SU-DHL-6 (cell line): ENCODE data around the gene SLC16A5.
"Not testable (repeated sequence)": the region's sequence is repeated elsewhere in the genome, so short reads cannot be mapped to it uniquely, and the experiment has no call there.

Experiments used
- H2AFZ ChIP-seq: fragments of 200-600 bp; sonication (generic); 2 replicates; pipeline ENCODE4 v1.6.1; 2014; ENCODE audit warnings: low read depth, mild to moderate bottlenecking, moderate library complexity, mixed read lengths, antibody characterized with exemption, low read length; ENCODE audit not compliant: severe bottlenecking
- H3F3A ChIP-seq: fragments of 200-600 bp; shearing (Covaris generic); 2 replicates; pipeline ENCODE4 v1.6.0; 2016; ENCODE audit warnings: antibody characterized with exemption, mild to moderate bottlenecking; ENCODE audit not compliant: insufficient read depth
- H3K27ac ChIP-seq: fragments of 200-600 bp; sonication (generic); 2 replicates; pipeline ENCODE4 v1.5.1; 2016; ENCODE audit warnings: low read depth, mild to moderate bottlenecking, low read length, moderate library complexity, mixed read lengths
- H3K27me3 ChIP-seq: fragments of 200-600 bp; sonication (generic), shearing (Covaris generic); 2 replicates; pipeline ENCODE4 v1.6.0; 2014; ENCODE audit warnings: mild to moderate bottlenecking, low read length
- H3K36me3 ChIP-seq: fragments of 200-600 bp; sonication (generic); 2 replicates; pipeline ENCODE4 v1.6.1; 2014; ENCODE audit warnings: mild to moderate bottlenecking, low read length, mixed read lengths
- H3K4me2 ChIP-seq: fragments of 300-600, 200-600 bp; shearing (Covaris generic), sonication (generic); 2 replicates; pipeline ENCODE4 v1.6.0; 2014; ENCODE audit warnings: low read length, low read depth, mild to moderate bottlenecking; ENCODE audit not compliant: poor library complexity, severe bottlenecking
- H3K4me3 ChIP-seq: fragments of 200-600 bp; sonication (generic); 2 replicates; pipeline ENCODE4 v1.5.1; 2014; ENCODE audit warnings: antibody characterized with exemption, low read length, mild to moderate bottlenecking, mixed read lengths; ENCODE audit not compliant: insufficient read depth, poor library complexity, severe bottlenecking
- H3K79me2 ChIP-seq: fragments of 200-600 bp; sonication (generic); 2 replicates; pipeline ENCODE4 v1.6.1; 2014; ENCODE audit warnings: mild to moderate bottlenecking, low read length, moderate library complexity; ENCODE audit not compliant: insufficient read depth
- H3K9ac ChIP-seq: fragments of 200-600 bp; sonication (generic); 2 replicates; pipeline ENCODE4 v1.7.0; 2014; ENCODE audit warnings: mild to moderate bottlenecking, low read length
- H3K9me2 ChIP-seq: fragments of 200-600 bp; sonication (generic); replicated peaks from 2 replicates; pipeline ENCODE4 v1.6.1; 2014; ENCODE audit warnings: low read length; ENCODE audit not compliant: insufficient read depth
- H3K9me3 ChIP-seq: fragments of 200-600 bp; sonication (generic); 2 replicates; pipeline ENCODE4 v1.6.1; 2014; ENCODE audit warnings: low read length, mixed read lengths; ENCODE audit not compliant: insufficient read depth
- H4K20me1 ChIP-seq: fragments of 200-600 bp; sonication (generic); 2 replicates; pipeline ENCODE4 v1.6.1; 2014; ENCODE audit warnings: low read depth, mild to moderate bottlenecking, antibody characterized with exemption, low read length, moderate library complexity, mixed read lengths
- EZH2phosphoT487 ChIP-seq: fragments of 200-600 bp; sonication (generic), shearing (Covaris generic); conservative IDR thresholded peaks from 2 replicates; pipeline ENCODE4 v1.6.1; 2018; ENCODE audit warnings: mild to moderate bottlenecking, antibody characterized with exemption, low read length, moderate library complexity, mixed read lengths
- TF ChIP-seq, protein P1 (sequence below): fragments of 200-600 bp; sonication (generic); IDR thresholded peaks from one replicate; pipeline ENCODE4 v1.5.1; 2017; ENCODE audit warnings: antibody characterized with exemption, mild to moderate bottlenecking, low read length, moderate library complexity; ENCODE audit not compliant: insufficient read depth, poor library complexity, severe bottlenecking

The SLC16A5 gene

DNA sequence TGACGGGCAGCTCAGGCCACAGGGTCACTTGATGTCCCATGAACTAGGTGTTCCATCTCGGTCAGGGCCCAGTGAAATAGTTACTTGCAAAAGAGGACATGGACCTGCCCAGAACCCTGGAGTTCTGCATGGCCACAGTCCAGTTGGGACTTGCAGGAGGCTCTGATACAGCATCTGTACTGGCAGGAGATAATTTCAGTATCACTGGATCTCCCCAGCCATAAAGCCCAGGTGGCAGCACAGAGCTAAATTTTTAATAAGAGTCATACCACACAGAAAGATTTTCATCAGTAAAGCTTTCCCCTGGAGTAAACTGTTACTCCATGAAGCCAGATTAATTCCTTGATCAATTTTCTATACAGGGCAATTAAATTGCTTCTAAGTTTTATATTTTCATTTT, 18.0 kb upstream of the SLC16A5 start:
- no peak overlapping the region for H2AFZ ChIP-seq

DNA sequence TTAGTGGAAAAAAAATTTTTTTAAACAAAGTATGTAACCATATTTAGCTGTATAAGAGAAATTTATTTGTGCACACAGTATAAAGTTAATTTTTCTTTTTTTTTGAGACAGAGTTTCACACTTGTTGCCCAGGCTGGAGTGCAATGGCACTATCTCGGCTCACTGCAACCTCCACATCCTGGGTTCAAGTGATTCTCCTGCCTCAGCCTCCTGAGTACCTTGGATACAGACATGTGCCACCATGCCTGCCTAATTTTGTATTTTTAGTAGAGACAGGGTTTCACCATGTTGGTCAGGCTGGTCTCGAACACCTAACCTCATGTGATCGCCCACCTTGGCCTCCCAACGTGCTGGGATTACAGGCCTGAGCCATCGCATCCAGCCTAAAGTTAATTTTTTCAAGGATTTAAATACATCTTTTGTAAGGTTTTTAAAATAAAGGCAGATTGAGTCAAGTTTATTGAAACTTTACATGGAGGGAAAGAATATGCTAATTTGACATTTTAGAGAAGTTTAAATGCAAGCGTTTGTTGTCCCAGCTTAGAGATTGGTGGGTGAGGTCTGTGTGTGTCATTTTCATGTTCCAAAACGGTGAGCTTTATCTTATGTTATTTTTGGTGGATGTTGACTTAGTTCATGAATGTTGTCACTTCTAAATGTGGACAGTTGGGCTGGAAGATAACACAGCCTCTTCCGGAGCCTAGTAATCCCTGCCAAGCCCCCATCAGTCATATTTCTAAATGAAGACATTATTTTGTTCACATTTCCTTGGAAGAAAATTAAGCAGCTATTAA, 16.1 kb upstream of the SLC16A5 start:
- H3K4me3 ChIP-seq, H3K9ac ChIP-seq, H2AFZ ChIP-seq, H3K9me2 ChIP-seq, H3K27me3 ChIP-seq, H3K36me3 ChIP-seq, H3K27ac ChIP-seq, H3F3A ChIP-seq, H3K79me2 ChIP-seq, H3K9me3 ChIP-seq, H3K4me2 ChIP-seq, H4K20me1 ChIP-seq: not testable (repeated sequence)

More for the DNA sequence above, 18.0 kb upstream of the SLC16A5 start:
- Histone ChIP-seq H3F3A (no peaks in the 10 kb centered on the region), H3K4me2 (no peak overlapping the region), H3K9me3 (no peaks in the 10 kb centered on the region), H3K27ac (no peak overlapping the region), H4K20me1 (no peaks in the 10 kb centered on the region), H3K9me2 (no peaks in the 10 kb centered on the region), H3K36me3 (no peaks in the 10 kb centered on the region), H3K9ac (no peak overlapping the region), H3K27me3 (no peaks in the 10 kb centered on the region), H3K4me3 (no peak overlapping the region), H3K79me2 (no peaks in the 10 kb centered on the region)
- TF ChIP-seq EZH2phosphoT487: no peak
- TF ChIP-seq, protein P1, sequence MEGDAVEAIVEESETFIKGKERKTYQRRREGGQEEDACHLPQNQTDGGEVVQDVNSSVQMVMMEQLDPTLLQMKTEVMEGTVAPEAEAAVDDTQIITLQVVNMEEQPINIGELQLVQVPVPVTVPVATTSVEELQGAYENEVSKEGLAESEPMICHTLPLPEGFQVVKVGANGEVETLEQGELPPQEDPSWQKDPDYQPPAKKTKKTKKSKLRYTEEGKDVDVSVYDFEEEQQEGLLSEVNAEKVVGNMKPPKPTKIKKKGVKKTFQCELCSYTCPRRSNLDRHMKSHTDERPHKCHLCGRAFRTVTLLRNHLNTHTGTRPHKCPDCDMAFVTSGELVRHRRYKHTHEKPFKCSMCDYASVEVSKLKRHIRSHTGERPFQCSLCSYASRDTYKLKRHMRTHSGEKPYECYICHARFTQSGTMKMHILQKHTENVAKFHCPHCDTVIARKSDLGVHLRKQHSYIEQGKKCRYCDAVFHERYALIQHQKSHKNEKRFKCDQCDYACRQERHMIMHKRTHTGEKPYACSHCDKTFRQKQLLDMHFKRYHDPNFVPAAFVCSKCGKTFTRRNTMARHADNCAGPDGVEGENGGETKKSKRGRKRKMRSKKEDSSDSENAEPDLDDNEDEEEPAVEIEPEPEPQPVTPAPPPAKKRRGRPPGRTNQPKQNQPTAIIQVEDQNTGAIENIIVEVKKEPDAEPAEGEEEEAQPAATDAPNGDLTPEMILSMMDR: no peak

DNA sequence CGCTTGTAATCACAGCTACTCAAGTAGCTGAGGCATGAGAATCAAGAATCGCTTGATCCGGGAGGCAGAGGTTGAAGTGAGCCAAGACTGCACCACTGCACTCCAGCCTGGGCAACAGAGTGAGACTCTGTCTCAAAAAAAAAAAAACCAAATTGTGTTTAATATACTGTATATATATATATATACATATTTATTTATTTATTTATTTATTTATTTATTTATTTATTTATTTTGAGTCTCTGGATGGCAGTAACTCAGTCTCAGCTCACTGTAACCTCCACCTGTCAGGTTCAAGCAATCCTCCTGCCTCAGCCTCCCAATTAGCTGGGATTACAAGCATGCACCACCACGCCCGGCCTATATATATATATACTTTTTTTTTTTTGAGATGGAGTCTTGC, 14.8 kb upstream of the SLC16A5 start:
- H3K4me3 ChIP-seq, H3K9me2 ChIP-seq, H4K20me1 ChIP-seq, H3K4me2 ChIP-seq, H3K36me3 ChIP-seq, H3K27me3 ChIP-seq, H3K27ac ChIP-seq, H2AFZ ChIP-seq, H3K9me3 ChIP-seq, H3F3A ChIP-seq, H3K79me2 ChIP-seq, H3K9ac ChIP-seq: not testable (repeated sequence)

DNA sequence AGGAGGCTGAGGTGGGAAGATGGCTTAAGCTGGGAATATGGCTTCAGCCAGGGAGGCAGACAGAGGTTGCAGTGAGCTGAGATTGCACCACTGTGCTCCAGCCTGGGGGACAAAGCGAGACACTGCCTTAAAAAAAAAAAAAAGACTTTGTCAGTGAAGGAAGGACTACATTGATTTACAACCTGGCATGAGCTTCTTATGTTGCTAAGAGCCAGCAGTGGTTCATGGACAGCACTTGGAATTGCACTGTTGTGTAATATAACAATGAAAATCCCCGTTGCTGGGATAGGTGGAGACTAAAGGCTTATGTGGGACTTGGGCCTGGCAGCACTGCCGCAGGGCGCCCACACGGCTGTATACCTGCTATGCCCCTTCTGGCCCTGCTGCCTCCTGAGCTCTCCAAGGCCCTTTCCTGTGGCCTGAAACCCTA, 14.1 kb upstream of the SLC16A5 start:
- Histone ChIP-seq H3K9me3 (no peaks in the 10 kb centered on the region), H3K4me2 (no peak overlapping the region), H3F3A (no peaks in the 10 kb centered on the region), H3K4me3 (no peak overlapping the region), H3K9me2 (no peaks in the 10 kb centered on the region), H3K36me3 (no peaks in the 10 kb centered on the region), H3K27me3 (no peaks in the 10 kb centered on the region), H3K9ac (no peak overlapping the region), H3K79me2 (no peaks in the 10 kb centered on the region), H4K20me1 (no peaks in the 10 kb centered on the region), H3K27ac (no peak overlapping the region), H2AFZ (no peak overlapping the region)
- TF ChIP-seq, protein P1: no peak
- TF ChIP-seq EZH2phosphoT487: no peak
